Activated naive CD8-positive, alpha-beta T cell treated with anti-CD3 and anti-CD28 coated beads, Interleukin-2, amount 50 U/mL, for 24 hours (primary cell): ENCODE results near the gene JAZF1.
A peak's percentile ranks its signal among the peaks of the same experiment; 100 is the strongest.

Source experiments
- ATAC-seq: fragments of 150-1000 bp; cut with Tn5 transposase; one replicate; pipeline ENCODE4 v1.10.0; 2021
- DNase-seq: peaks from one replicate; pipeline ENCODE4 v3.0.0; 2021
- H3K27ac Mint-ChIP-seq: one replicate; pipeline ENCODE4 v1.8.0; 2021; ENCODE audit warnings: mild to moderate bottlenecking, mixed read lengths
- H3K27me3 Mint-ChIP-seq: one replicate; pipeline ENCODE4 v1.8.0; 2021; ENCODE audit warnings: mixed read lengths
- H3K36me3 Mint-ChIP-seq: one replicate; pipeline ENCODE4 v1.8.0; 2021; ENCODE audit warnings: low read depth, mixed read lengths
- H3K4me1 Mint-ChIP-seq: one replicate; pipeline ENCODE4 v1.8.0; 2021; ENCODE audit warnings: mixed read lengths
- H3K4me3 Mint-ChIP-seq: one replicate; pipeline ENCODE4 v1.8.0; 2021; ENCODE audit warnings: mild to moderate bottlenecking, moderate library complexity, mixed read lengths
- H3K9me3 Mint-ChIP-seq: one replicate; pipeline ENCODE4 v1.8.0; 2021; ENCODE audit warnings: mixed read lengths

The JAZF1 gene

DNA sequence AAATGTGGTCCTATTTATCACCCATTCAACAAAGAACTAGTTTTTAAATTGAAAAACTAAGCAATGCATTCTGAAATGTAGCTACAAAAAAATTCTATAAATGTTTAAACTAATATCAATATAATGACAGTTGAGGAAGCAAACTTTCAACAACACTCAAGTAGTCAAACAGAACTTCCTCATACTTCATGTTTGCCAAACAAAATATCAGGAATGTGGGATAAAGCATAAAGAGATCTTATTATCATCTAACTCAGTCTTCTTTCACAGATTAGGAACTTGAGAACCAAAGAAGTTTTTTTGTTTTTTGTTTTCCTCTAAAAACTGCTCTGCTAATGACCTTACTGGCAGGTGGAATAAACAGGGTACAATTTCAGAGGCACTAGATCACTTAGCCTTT, 116.2 kb downstream of the JAZF1 start:
- Mint-ChIP-seq H3K4me3 (no peak overlapping the region), H3K9me3 (peaks cover 5% of the 10 kb centered on the region), H3K4me1 (peaks cover 22% of the 10 kb centered on the region), H3K27ac (no peak overlapping the region), H3K27me3 (no peaks in the 10 kb centered on the region), H3K36me3 (peaks cover 9% of the 10 kb centered on the region)
- no peak for ATAC-seq
- no peak for DNase-seq

DNA sequence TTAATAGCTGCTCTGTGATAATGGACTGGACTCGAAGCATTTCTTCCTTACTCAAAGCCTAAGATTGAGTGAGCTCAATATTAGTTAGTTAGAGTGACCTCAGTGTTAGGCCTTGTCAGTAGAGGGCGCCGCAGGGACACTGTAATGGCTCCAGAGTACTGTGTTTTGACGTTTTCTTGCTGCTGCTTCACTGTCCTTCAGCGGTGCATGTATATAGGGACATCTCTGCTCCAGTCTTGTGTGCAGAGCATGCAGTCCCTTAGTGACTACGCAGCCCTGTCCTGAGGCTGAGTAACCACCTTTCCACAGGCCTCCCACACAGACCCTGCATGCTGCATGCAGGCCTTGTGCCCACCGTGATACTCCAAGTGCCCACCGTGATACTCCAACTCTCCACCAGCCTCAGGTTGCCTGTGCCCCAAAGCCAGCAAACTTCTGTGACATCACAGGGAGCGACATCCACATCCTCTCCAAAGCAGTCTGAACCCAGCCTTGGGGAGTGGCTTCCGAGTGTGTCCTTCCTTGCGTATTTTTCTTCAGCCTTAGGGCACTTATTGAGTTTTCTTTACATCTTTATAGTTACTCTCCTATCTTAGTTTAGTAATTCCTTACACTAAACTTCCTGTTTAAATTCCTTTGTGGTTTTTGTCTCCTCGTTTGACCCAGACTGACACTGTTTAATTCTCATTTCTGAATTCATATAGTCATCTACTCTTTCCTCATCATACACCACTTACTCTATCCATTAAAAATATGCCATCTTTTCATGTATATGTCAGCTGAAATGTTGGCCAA, 118.2 kb downstream of the JAZF1 start:
- DNase-seq: peak; percentile 71
- peaks cover 5% of the 10 kb centered on the region for H3K9me3 Mint-ChIP-seq

DNA sequence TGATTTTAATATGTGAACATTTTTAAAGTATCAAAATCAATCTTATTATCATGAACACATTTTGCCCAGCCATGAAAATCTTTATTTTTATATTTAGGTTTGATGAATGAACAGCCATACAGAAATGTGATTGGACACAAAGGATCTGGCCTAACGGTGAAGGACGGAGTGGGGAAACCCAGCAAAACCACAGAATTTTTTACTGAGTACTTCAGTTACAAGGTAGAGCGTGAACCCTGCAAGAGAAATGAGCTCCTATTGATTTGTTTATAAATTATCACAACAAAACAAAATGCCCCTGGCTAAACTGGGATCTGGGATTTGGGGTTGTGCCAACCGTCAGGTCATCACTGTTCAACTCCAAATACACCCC, 118.8 kb downstream of the JAZF1 start:
- DNase-seq (no peak), ATAC-seq (no peak)
- H3K27ac Mint-ChIP-seq: no peak overlapping the region
- peaks cover 22% of the 10 kb centered on the region for H3K4me1 Mint-ChIP-seq
- no peak overlapping the region for H3K4me3 Mint-ChIP-seq
- H3K36me3 Mint-ChIP-seq: peaks cover 10% of the 10 kb centered on the region
- no peaks in the 10 kb centered on the region for H3K27me3 Mint-ChIP-seq
- H3K9me3 Mint-ChIP-seq: peaks cover 5% of the 10 kb centered on the region

More for the DNA sequence above, 118.2 kb downstream of the JAZF1 start:
- Mint-ChIP-seq H3K27ac (no peak overlapping the region), H3K4me3 (no peak overlapping the region), H3K4me1 (peaks cover 22% of the 10 kb centered on the region), H3K27me3 (no peaks in the 10 kb centered on the region), H3K36me3 (peaks cover 10% of the 10 kb centered on the region)
- ATAC-seq: peak; percentile 76

DNA sequence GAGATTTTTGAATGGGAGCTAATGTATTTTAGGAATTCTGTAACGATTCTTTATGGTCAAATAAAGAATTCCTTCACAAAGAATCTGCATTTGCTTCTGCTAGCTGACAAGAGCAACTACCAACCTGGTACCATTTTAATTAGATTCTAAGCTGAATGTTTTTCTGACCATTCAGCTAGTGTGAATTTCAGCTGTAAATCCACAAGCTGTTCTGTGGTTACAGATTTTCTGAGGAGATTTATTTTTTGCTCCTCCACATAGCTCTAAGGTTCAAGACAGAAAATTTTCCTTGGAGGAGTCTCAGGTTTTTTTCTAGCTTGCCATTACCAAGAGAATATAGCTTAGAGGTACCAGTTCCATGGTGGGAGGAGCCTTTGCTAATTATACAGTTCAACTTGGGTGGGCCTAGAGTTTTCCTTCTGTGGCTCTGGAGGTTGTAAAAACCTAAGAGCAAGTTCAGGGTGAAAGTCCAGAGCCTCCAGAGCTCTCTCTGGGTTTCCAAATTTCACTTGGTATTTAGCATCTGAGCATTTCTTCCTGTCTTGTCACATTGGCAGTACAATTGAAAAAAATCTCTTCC, 120.1 kb downstream of the JAZF1 start:
- H3K27me3 Mint-ChIP-seq: no peaks in the 10 kb centered on the region
- H3K9me3 Mint-ChIP-seq: peaks cover 5% of the 10 kb centered on the region
- H3K27ac Mint-ChIP-seq: no peak overlapping the region
- no peak for DNase-seq
- peaks cover 10% of the 10 kb centered on the region for H3K36me3 Mint-ChIP-seq
- no peak overlapping the region for H3K4me3 Mint-ChIP-seq
- H3K4me1 Mint-ChIP-seq: peaks cover 23% of the 10 kb centered on the region
- no peak for ATAC-seq

DNA sequence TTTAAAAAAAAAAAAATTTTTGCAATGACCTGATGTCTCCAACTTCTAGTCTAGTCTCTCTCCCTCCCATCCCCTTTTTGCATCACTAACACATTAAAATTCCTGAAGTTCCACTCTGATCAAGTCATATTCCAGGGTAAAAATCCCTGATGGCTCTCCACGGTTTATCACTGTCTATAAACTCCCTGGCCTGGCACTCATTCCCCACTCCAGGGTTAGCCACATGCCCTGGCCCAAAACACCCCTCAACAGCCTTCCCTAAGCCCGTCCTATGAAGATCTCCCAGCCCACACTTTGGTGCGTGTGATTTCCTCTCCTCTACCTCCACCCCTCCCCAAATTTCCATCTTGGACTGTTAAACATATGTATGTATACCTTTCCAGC, 125.4 kb downstream of the JAZF1 start:
- H3K36me3 Mint-ChIP-seq: peaks cover 7% of the 10 kb centered on the region
- peaks cover 21% of the 10 kb centered on the region for H3K4me1 Mint-ChIP-seq
- ATAC-seq (no peak), DNase-seq (no peak)
- H3K27me3 Mint-ChIP-seq: no peaks in the 10 kb centered on the region
- no peak overlapping the region for H3K27ac Mint-ChIP-seq
- H3K4me3 Mint-ChIP-seq: no peak overlapping the region
- peaks cover 5% of the 10 kb centered on the region for H3K9me3 Mint-ChIP-seq

GRCh38 chr7:28054531-28055160, 125.9 kb downstream of the JAZF1 start:
- Mint-ChIP-seq H3K9me3 (peaks cover 2% of the 10 kb centered on the region), H3K36me3 (peaks cover 5% of the 10 kb centered on the region), H3K27ac (no peak overlapping the region), H3K4me1 (peaks cover 21% of the 10 kb centered on the region), H3K4me3 (no peak overlapping the region), H3K27me3 (no peaks in the 10 kb centered on the region)
- DNase-seq (no peak), ATAC-seq (no peak)

DNA sequence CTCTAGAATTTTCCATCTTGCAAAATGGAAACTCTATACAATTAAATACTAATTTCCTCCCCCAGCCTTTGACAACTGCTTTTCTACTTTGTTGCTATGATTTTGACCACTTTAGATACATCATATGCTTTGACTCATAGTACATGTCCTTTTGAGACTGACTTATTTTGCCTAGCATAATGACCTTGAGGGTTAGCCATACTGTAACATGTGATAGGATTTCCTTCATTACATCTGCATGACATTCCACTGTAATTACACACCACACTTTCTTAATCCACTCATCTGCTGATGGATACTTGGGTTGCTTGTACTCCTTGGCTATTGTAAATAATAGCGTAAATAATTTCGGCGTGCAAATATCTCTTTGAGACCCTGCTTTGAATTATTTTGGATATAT, 127.7 kb downstream of the JAZF1 start:
- DNase-seq: no peak
- ATAC-seq: peak; percentile 63
- no peak overlapping the region for H3K27ac Mint-ChIP-seq

GRCh38 chr7:28048694-28049093, 131.9 kb downstream of the JAZF1 start:
- H3K36me3 Mint-ChIP-seq: peaks cover 2% of the 10 kb centered on the region

More for the DNA sequence above, 127.7 kb downstream of the JAZF1 start:
- Mint-ChIP-seq H3K9me3 (no peaks in the 10 kb centered on the region), H3K36me3 (peaks cover 2% of the 10 kb centered on the region), H3K27me3 (no peaks in the 10 kb centered on the region), H3K4me1 (peaks cover 21% of the 10 kb centered on the region), H3K4me3 (no peak overlapping the region)

GRCh38 chr7:28046035-28046434, 134.6 kb downstream of the JAZF1 start:
- DNase-seq (no peak), ATAC-seq (no peak)
- peaks cover 4% of the 10 kb centered on the region for H3K27me3 Mint-ChIP-seq
- H3K27ac Mint-ChIP-seq: no peak overlapping the region
- H3K4me1 Mint-ChIP-seq: peaks cover 11% of the 10 kb centered on the region
- peaks cover 5% of the 10 kb centered on the region for H3K9me3 Mint-ChIP-seq
- H3K36me3 Mint-ChIP-seq: peaks cover 3% of the 10 kb centered on the region
- no peak overlapping the region for H3K4me3 Mint-ChIP-seq

More at GRCh38 chr7:28048694-28049093, 131.9 kb downstream of the JAZF1 start:
- Mint-ChIP-seq H3K27me3 (no peaks in the 10 kb centered on the region), H3K4me3 (no peak overlapping the region), H3K27ac (no peak overlapping the region), H3K4me1 (peaks cover 9% of the 10 kb centered on the region), H3K9me3 (no peaks in the 10 kb centered on the region)
- ATAC-seq (no peak), DNase-seq (no peak)

DNA sequence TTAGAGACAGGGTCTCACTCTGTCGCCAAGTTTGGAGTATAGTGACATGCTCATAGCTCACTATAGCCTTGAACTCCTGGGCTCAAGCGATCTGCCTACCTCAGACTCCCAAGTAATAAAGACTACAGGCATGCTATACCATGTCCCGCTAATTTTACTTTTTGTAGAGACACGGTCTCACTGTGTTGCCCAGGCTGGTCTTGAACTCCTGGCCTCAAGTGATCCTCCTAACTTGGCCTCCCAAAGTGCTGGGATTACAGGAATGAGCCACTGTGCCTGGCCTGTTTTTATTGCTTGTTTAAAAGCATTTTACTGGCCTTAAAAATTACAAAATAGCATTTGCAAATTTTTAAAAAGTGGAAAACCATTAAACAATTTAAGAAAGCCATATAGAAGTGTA, 135.0 kb downstream of the JAZF1 start:
- Mint-ChIP-seq H3K27me3 (peaks cover 4% of the 10 kb centered on the region), H3K9me3 (peaks cover 5% of the 10 kb centered on the region), H3K27ac (no peak overlapping the region), H3K4me3 (no peak overlapping the region), H3K36me3 (peaks cover 3% of the 10 kb centered on the region), H3K4me1 (peaks cover 12% of the 10 kb centered on the region)
- ATAC-seq: no peak
- DNase-seq: no peak

- H3K4me3 Mint-ChIP-seq: no peak overlapping the region
- peaks cover 4% of the 10 kb centered on the region for H3K27me3 Mint-ChIP-seq
- H3K4me1 Mint-ChIP-seq: peaks cover 17% of the 10 kb centered on the region
- peaks cover 3% of the 10 kb centered on the region for H3K36me3 Mint-ChIP-seq
- no peak for ATAC-seq
- no peak overlapping the region for H3K27ac Mint-ChIP-seq
- DNase-seq: no peak
- peaks cover 5% of the 10 kb centered on the region for H3K9me3 Mint-ChIP-seq
Measured at GRCh38 chr7:28044825-28045224, 135.8 kb downstream of the JAZF1 start.

- no peak for DNase-seq
- Mint-ChIP-seq H3K27me3 (peaks cover 4% of the 10 kb centered on the region), H3K36me3 (peaks cover 3% of the 10 kb centered on the region), H3K27ac (no peak overlapping the region), H3K9me3 (peaks cover 5% of the 10 kb centered on the region), H3K4me1 (peaks cover 24% of the 10 kb centered on the region), H3K4me3 (no peak overlapping the region)
- no peak for ATAC-seq
Measured at GRCh38 chr7:28042721-28043120, 137.9 kb downstream of the JAZF1 start.

- H3K4me1 Mint-ChIP-seq: peaks cover 34% of the 10 kb centered on the region
- peaks cover 5% of the 10 kb centered on the region for H3K9me3 Mint-ChIP-seq
- H3K36me3 Mint-ChIP-seq: peaks cover 3% of the 10 kb centered on the region
- no peak overlapping the region for H3K4me3 Mint-ChIP-seq
- peak; percentile 73 for ATAC-seq
- H3K27ac Mint-ChIP-seq: peak overlapping the region; percentile 73
- DNase-seq: no peak
- peaks cover 4% of the 10 kb centered on the region for H3K27me3 Mint-ChIP-seq
Measured at GRCh38 chr7:28041508-28042314, 138.9 kb downstream of the JAZF1 start.

DNA sequence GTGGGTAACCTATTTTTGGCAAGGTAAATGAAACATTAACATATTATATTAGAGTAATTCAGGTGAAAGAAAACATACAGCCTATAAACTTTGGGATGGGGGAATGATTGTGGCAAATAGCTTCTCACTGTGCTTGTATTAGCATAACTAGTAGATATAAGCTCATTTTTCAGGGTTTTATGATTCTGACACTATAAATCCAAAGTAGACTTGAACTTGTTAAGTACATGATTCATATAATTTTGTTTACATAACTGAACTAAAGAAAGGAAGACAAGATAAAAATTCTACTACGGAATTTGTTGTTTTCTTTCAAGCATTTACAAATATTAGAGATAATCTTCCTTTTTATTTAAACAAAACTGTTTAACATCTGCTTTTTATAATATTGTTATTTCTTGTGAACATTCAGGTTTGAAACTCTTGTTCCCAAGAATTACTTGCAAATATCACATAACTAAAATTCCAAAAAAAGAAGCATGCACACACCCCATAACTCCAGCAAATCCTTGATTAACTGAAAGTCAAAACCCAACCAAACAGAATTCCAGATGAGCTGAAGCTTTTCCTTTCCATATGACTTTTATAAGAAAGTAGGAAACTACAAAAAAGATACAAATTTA, 142.3 kb downstream of the JAZF1 start:
- Mint-ChIP-seq H3K36me3 (peaks cover 3% of the 10 kb centered on the region), H3K27me3 (peaks cover 4% of the 10 kb centered on the region), H3K4me1 (peaks cover 44% of the 10 kb centered on the region), H3K9me3 (peaks cover 5% of the 10 kb centered on the region), H3K27ac (no peak overlapping the region), H3K4me3 (no peak overlapping the region)
- DNase-seq: no peak
- ATAC-seq: no peak
